ENCODE results near the gene DNM1. TPM values are rescaled to one million over a fixed set of nuclear protein-coding genes. Genes with fewer than 3 reads are reported as not detected.

DNM1 gene
- total and polyA plus RNA-seq, 2 donors (not counting 3 experiments of a cell fraction or from before 2014, with no cell fraction given): 0.59 to 2.9 TPM

- Histone ChIP-seq H3K36me3 (ENCODE audit: control insufficient read depth in 2 of 2, extremely low read depth in 1 of 2, insufficient read depth in 2 of 2, low read length in 2 of 2) (peaks cover 4 to 41% of the 10 kb centered on the region in 2 experiments), H2AFZ (ENCODE audit: low read depth, low read length) (no peak overlapping the region), H3K4me2 (ENCODE audit: insufficient read depth, low read length) (no peak overlapping the region), H3K79me2 (ENCODE audit: control insufficient read depth, insufficient read depth, low read length) (no peaks in the 10 kb centered on the region), H4K20me1 (replicated peaks; ENCODE audit: control insufficient read depth, extremely low read depth, insufficient read depth, low read length) (no peaks in the 10 kb centered on the region), H3K9ac (replicated peaks; ENCODE audit: extremely low read depth, insufficient read depth, low read length) (no peak overlapping the region), H3K27ac (ENCODE audit: insufficient read depth, low read depth, low read length) (no peak overlapping the region), H3K9me3 (replicated peaks; ENCODE audit: control insufficient read depth, insufficient read depth, low read length) (no peaks in the 10 kb centered on the region), H3K9me1 (replicated peaks; ENCODE audit: control insufficient read depth, extremely low read depth, insufficient read depth, low read length) (no peaks in the 10 kb centered on the region), H3K4me1 (ENCODE audit: control insufficient read depth, extremely low read depth, insufficient read depth, low read length) (peaks cover 11% of the 10 kb centered on the region), H3K4me3 (replicated peaks in 1 of 3; ENCODE audit: insufficient read depth in 1 of 3, low read depth in 1 of 3, low read length in 3 of 3) (no peak overlapping the region), H3K27me3 (ENCODE audit: control insufficient read depth in 2 of 2, insufficient read depth in 2 of 2, low read length in 2 of 2) (no peaks in the 10 kb centered on the region)
- intact Hi-C loops (cut with micrococcal nuclease): no loop called here
- dilution Hi-C loops (cut with MboI; ENCODE audit: extremely low pct_ligation_motif_present, low sequenced_read_pairs): no loop called here
- no peak for DNase-seq (ENCODE audit: low read depth, low spot score)
- no TSS peak for BruUV-seq (replicated peaks)
- ChIA-PET CTCF (interaction anchor here (1.3 to 1.8 kb wide), 2 partner anchors 29 to 30 kb away, joined by 3 to 4 read pairs; partner anchors contain the start of gene CIZ1), POLR2A (no interaction called here)
- FAIRE-seq: no peak
- TF ChIP-seq CTCF (IDR thresholded peaks at IDR 0.05; ENCODE audit: extremely low read depth in 1 of 2, insufficient read depth in 1 of 2, low read depth in 1 of 2, low read length in 2 of 2): no peak
- TF ChIP-seq FOS (IDR thresholded peaks at IDR 0.05; ENCODE audit: borderline replicate concordance, insufficient read depth, low read length): no peak
- no peak for TF ChIP-seq POLR2A (IDR thresholded peaks at IDR 0.05; ENCODE audit: low read depth, low read length)
- TF ChIP-seq MAX (IDR thresholded peaks at IDR 0.05; ENCODE audit: insufficient read depth, insufficient read length): no peak
- no peak for TF ChIP-seq GATA2 (IDR thresholded peaks at IDR 0.05; ENCODE audit: insufficient read depth, insufficient read length, low read depth, low read length)
- no peak for TF ChIP-seq POLR2AphosphoS5 (IDR thresholded peaks at IDR 0.05; ENCODE audit: insufficient read depth, low read depth, low read length)
- no peak for TF ChIP-seq EZH2 (IDR thresholded peaks at IDR 0.05; ENCODE audit: borderline replicate concordance, low read depth, low read length, severe bottlenecking)
- TF ChIP-seq JUN (IDR thresholded peaks at IDR 0.05; ENCODE audit: borderline replicate concordance, insufficient read depth, insufficient read length, low read depth): no peak
- TF ChIP-seq MYC (IDR thresholded peaks at IDR 0.05; ENCODE audit: low read depth, low read length): no peak
Measured at GRCh38 chr9:128162215-128163026, 40.8 kb upstream of the DNM1 start.
